GM12872 (cell line): ENCODE measurements around the gene TMEM244.

Experiments
- CTCF ChIP-seq: IDR thresholded peaks from 3 replicates; pipeline ENCODE4 v1.5.1; 2011; ENCODE audit warnings: low read depth, mild to moderate bottlenecking, low read length, moderate library complexity; ENCODE audit not compliant: insufficient read depth

TMEM244 gene

GRCh38 chr6:129860908-129861665, at the start of gene TMEM244:
Gene TMEM244 (minus strand): TSS chr6:129861315. CDS start chr6:129861188, 127 bp downstream.
- TF ChIP-seq CTCF = no peak

GRCh38 chr6:129908858-129909257, 47.7 kb upstream of the TMEM244 start:
- no peak for TF ChIP-seq CTCF

- no peak for TF ChIP-seq CTCF
These were observed 47.2 kb upstream of the TMEM244 start for GRCh38 chr6:129908356-129908755.

- TF ChIP-seq CTCF = no peak
These were observed 45.5 kb upstream of the TMEM244 start for GRCh38 chr6:129906515-129907077.

- no peak for TF ChIP-seq CTCF
These were observed 42.0 kb upstream of the TMEM244 start for GRCh38 chr6:129903082-129903481.

- no peak for TF ChIP-seq CTCF
These were observed 41.6 kb upstream of the TMEM244 start for GRCh38 chr6:129902681-129903080.

GRCh38 chr6:129901910-129902309, 40.8 kb upstream of the TMEM244 start:
- no peak for TF ChIP-seq CTCF
